Gastrocnemius medialis (tissue), 4 donors: Measurements from ENCODE around the gene DIP2C.

Experiments
- POLR2A ChIP-seq, 2 donors: fragments of 450-650 bp; IDR thresholded peaks; one replicate each; pipeline ENCODE4 v1.6.1; 2017; ENCODE audit warnings: antibody characterized with exemption in 2 of 2, mild to moderate bottlenecking in 2 of 2, moderate library complexity in 2 of 2
- TF ChIP-seq, protein P1 (sequence below), 5 experiments: fragments of 450-650 bp in 3 of 5; fragments of 200-600 bp in 2 of 5; sonication (generic) in 2 of 5; IDR thresholded peaks in 4 of 5; conservative IDR thresholded peaks in 1 of 5; 1 replicate in 4 of 5; 2 replicates in 1 of 5; pipeline ENCODE4 v1.5.1; 2016 to 2019; ENCODE audit warnings: antibody characterized with exemption in 5 of 5, mild to moderate bottlenecking in 3 of 5, moderate library complexity in 3 of 5

DNA sequence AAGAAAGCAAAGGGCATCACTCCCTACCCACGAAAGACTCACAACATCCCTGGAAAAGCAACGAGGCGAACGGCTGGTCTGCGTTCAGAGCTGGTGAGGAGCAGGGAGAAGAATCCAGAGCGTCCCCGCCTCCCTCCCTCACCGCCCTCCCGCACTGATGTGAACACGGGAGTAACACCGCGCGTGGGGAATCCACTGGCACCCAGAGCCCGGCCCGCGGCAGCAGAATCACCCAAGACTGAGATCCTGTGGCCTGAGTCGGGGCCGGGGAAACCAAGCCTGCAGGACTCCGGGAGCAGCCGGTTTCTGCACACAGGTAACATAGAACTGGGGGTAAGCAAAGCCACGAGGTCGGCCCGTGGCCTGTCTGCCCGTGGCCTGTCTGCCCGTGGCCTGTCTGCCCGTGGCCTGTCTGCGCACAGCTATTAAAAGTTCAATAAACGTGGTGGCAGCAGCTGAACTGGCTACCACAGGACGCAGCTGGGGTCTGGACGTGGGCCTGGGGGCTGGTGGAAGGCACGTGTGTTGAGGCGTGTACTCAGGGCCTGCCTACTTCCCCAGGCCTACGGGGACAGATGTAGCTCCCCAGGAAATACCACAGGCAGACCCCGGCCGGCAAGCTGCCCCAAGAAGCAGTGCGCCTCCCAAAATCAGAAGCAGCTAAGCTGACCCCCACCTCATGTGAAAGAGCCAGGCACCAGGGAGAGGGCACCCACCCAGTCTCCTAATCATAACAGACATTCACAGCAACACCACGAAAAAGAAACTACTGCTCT, 23.0 kb downstream of the DIP2C start:
- TF ChIP-seq, protein P1, sequence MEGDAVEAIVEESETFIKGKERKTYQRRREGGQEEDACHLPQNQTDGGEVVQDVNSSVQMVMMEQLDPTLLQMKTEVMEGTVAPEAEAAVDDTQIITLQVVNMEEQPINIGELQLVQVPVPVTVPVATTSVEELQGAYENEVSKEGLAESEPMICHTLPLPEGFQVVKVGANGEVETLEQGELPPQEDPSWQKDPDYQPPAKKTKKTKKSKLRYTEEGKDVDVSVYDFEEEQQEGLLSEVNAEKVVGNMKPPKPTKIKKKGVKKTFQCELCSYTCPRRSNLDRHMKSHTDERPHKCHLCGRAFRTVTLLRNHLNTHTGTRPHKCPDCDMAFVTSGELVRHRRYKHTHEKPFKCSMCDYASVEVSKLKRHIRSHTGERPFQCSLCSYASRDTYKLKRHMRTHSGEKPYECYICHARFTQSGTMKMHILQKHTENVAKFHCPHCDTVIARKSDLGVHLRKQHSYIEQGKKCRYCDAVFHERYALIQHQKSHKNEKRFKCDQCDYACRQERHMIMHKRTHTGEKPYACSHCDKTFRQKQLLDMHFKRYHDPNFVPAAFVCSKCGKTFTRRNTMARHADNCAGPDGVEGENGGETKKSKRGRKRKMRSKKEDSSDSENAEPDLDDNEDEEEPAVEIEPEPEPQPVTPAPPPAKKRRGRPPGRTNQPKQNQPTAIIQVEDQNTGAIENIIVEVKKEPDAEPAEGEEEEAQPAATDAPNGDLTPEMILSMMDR (IDR thresholded peaks at IDR 0.05 in 4 of 5, conservative IDR thresholded peaks at IDR 0.05 in 1 of 5) = no peak
- no peak for TF ChIP-seq POLR2A (IDR thresholded peaks at IDR 0.05)
